ENCODE measurements around the gene PIPOX.
A peak's percentile ranks its signal among the peaks of the same experiment; 100 is the strongest.

PIPOX gene

GRCh38 chr17:29068818-29069217 is 25.9 kb downstream of the PIPOX start:
- Histone ChIP-seq H3K9me3 (ENCODE audit: insufficient read depth, low read depth, low read length) (no peaks in the 10 kb centered on the region), H3K9ac (ENCODE audit: low read depth, low read length) (no peak overlapping the region), H3K27me3 (ENCODE audit: insufficient read depth, low read length) (no peaks in the 10 kb centered on the region), H3K4me1 (ENCODE audit: insufficient read depth, low read length) (peaks cover 11% of the 10 kb centered on the region; the same call in 1 of the 2 replicates), H3K27ac (ENCODE audit: low read length) (no peak overlapping the region), H3K4me3 (ENCODE audit: low read length) (no peak overlapping the region), H3K36me3 (ENCODE audit: insufficient read depth, low read depth, low read length) (no peaks in the 10 kb centered on the region)

GRCh38 chr17:29069526-29070041 is 26.6 kb downstream of the PIPOX start:
- Histone ChIP-seq H3K9ac (ENCODE audit: low read depth, low read length) (no peak overlapping the region), H3K36me3 (ENCODE audit: insufficient read depth, low read depth, low read length) (no peaks in the 10 kb centered on the region), H3K9me3 (ENCODE audit: insufficient read depth, low read depth, low read length) (no peaks in the 10 kb centered on the region), H3K4me3 (ENCODE audit: low read length) (no peak overlapping the region), H3K4me1 (ENCODE audit: insufficient read depth, low read length) (peaks cover 11% of the 10 kb centered on the region; the same call in 1 of the 2 replicates), H3K27me3 (ENCODE audit: insufficient read depth, low read length) (no peaks in the 10 kb centered on the region), H3K27ac (ENCODE audit: low read length) (no peak overlapping the region)

- Histone ChIP-seq H3K27me3 (ENCODE audit: insufficient read depth, low read length) (no peaks in the 10 kb centered on the region), H3K4me1 (ENCODE audit: insufficient read depth, low read length) (peaks cover 11% of the 10 kb centered on the region; the same call in 1 of the 2 replicates), H3K9me3 (ENCODE audit: insufficient read depth, low read depth, low read length) (no peaks in the 10 kb centered on the region), H3K27ac (ENCODE audit: low read length) (no peak overlapping the region), H3K36me3 (ENCODE audit: insufficient read depth, low read depth, low read length) (no peaks in the 10 kb centered on the region), H3K9ac (ENCODE audit: low read depth, low read length) (no peak overlapping the region), H3K4me3 (ENCODE audit: low read length) (no peak overlapping the region)
Measured at GRCh38 chr17:29070308-29070707, 27.4 kb downstream of the PIPOX start.

- Histone ChIP-seq H3K9me3 (ENCODE audit: insufficient read depth, low read depth, low read length) (no peaks in the 10 kb centered on the region), H3K27me3 (ENCODE audit: insufficient read depth, low read length) (no peaks in the 10 kb centered on the region), H3K36me3 (ENCODE audit: insufficient read depth, low read depth, low read length) (no peaks in the 10 kb centered on the region), H3K4me3 (ENCODE audit: low read length) (no peak overlapping the region), H3K4me1 (ENCODE audit: insufficient read depth, low read length) (peaks cover 11% of the 10 kb centered on the region; the same call in 1 of the 2 replicates), H3K9ac (ENCODE audit: low read depth, low read length) (no peak overlapping the region), H3K27ac (ENCODE audit: low read length) (no peak overlapping the region)
Measured at GRCh38 chr17:29070781-29071180, 27.8 kb downstream of the PIPOX start.

GRCh38 chr17:29071303-29071702 is 28.4 kb downstream of the PIPOX start:
- no peak overlapping the region for H3K9ac ChIP-seq (ENCODE audit: low read depth, low read length)
- no peaks in the 10 kb centered on the region for H3K9me3 ChIP-seq (ENCODE audit: insufficient read depth, low read depth, low read length)
- H3K36me3 ChIP-seq (ENCODE audit: insufficient read depth, low read depth, low read length), result no peaks in the 10 kb centered on the region
- no peak overlapping the region for H3K27ac ChIP-seq (ENCODE audit: low read length)
- no peaks in the 10 kb centered on the region for H3K27me3 ChIP-seq (ENCODE audit: insufficient read depth, low read length)
- H3K4me1 ChIP-seq (ENCODE audit: insufficient read depth, low read length), result peaks cover 12% of the 10 kb centered on the region; the same call in 1 of the 2 replicates
- no peak overlapping the region for H3K4me3 ChIP-seq (ENCODE audit: low read length)

- Histone ChIP-seq H3K36me3 (ENCODE audit: insufficient read depth, low read depth, low read length) (no peaks in the 10 kb centered on the region), H3K4me3 (ENCODE audit: low read length) (no peak overlapping the region), H3K27ac (ENCODE audit: low read length) (no peak overlapping the region), H3K9me3 (ENCODE audit: insufficient read depth, low read depth, low read length) (no peaks in the 10 kb centered on the region), H3K4me1 (ENCODE audit: insufficient read depth, low read length) (peaks cover 25% of the 10 kb centered on the region), H3K27me3 (ENCODE audit: insufficient read depth, low read length) (no peaks in the 10 kb centered on the region), H3K9ac (ENCODE audit: low read depth, low read length) (no peak overlapping the region)
Measured at GRCh38 chr17:29073045-29073444, 30.1 kb downstream of the PIPOX start.

- Histone ChIP-seq H3K9ac (ENCODE audit: low read depth, low read length) (no peak overlapping the region), H3K9me3 (ENCODE audit: insufficient read depth, low read depth, low read length) (no peaks in the 10 kb centered on the region), H3K36me3 (ENCODE audit: insufficient read depth, low read depth, low read length) (no peaks in the 10 kb centered on the region), H3K4me3 (ENCODE audit: low read length) (no peak overlapping the region), H3K4me1 (ENCODE audit: insufficient read depth, low read length) (peaks cover 25% of the 10 kb centered on the region), H3K27ac (ENCODE audit: low read length) (no peak overlapping the region), H3K27me3 (ENCODE audit: insufficient read depth, low read length) (no peaks in the 10 kb centered on the region)
Measured at GRCh38 chr17:29073520-29073919, 30.6 kb downstream of the PIPOX start.

GRCh38 chr17:29074488-29074887 is 31.5 kb downstream of the PIPOX start:
- H3K27ac ChIP-seq (ENCODE audit: low read length), result no peak overlapping the region
- peaks cover 25% of the 10 kb centered on the region for H3K4me1 ChIP-seq (ENCODE audit: insufficient read depth, low read length)
- no peak overlapping the region for H3K9ac ChIP-seq (ENCODE audit: low read depth, low read length)
- H3K27me3 ChIP-seq (ENCODE audit: insufficient read depth, low read length), result no peaks in the 10 kb centered on the region
- H3K9me3 ChIP-seq (ENCODE audit: insufficient read depth, low read depth, low read length), result no peaks in the 10 kb centered on the region
- peaks cover 6% of the 10 kb centered on the region; the same call in 1 of the 2 replicates for H3K36me3 ChIP-seq (ENCODE audit: insufficient read depth, low read depth, low read length)
- no peak overlapping the region for H3K4me3 ChIP-seq (ENCODE audit: low read length)

GRCh38 chr17:29076087-29076486 is 33.1 kb downstream of the PIPOX start:
- Histone ChIP-seq H3K36me3 (ENCODE audit: insufficient read depth, low read depth, low read length) (peaks cover 10% of the 10 kb centered on the region; the same call in 1 of the 2 replicates), H3K9ac (ENCODE audit: low read depth, low read length) (no peak overlapping the region), H3K9me3 (ENCODE audit: insufficient read depth, low read depth, low read length) (no peaks in the 10 kb centered on the region), H3K4me1 (ENCODE audit: insufficient read depth, low read length) (peaks cover 21% of the 10 kb centered on the region), H3K27me3 (ENCODE audit: insufficient read depth, low read length) (no peaks in the 10 kb centered on the region), H3K27ac (ENCODE audit: low read length) (no peak overlapping the region), H3K4me3 (ENCODE audit: low read length) (no peak overlapping the region)

GRCh38 chr17:29076722-29077121 is 33.8 kb downstream of the PIPOX start:
- H3K4me3 ChIP-seq (ENCODE audit: low read length), result no peak overlapping the region
- no peak overlapping the region for H3K27ac ChIP-seq (ENCODE audit: low read length)
- H3K4me1 ChIP-seq (ENCODE audit: insufficient read depth, low read length), result peaks cover 21% of the 10 kb centered on the region
- no peaks in the 10 kb centered on the region for H3K27me3 ChIP-seq (ENCODE audit: insufficient read depth, low read length)
- H3K36me3 ChIP-seq (ENCODE audit: insufficient read depth, low read depth, low read length), result peaks cover 16% of the 10 kb centered on the region; the same call in 1 of the 2 replicates
- H3K9me3 ChIP-seq (ENCODE audit: insufficient read depth, low read depth, low read length), result no peaks in the 10 kb centered on the region
- H3K9ac ChIP-seq (ENCODE audit: low read depth, low read length), result peak overlapping the region; percentile 37; the same call in 1 of the 2 replicates

GRCh38 chr17:29077320-29077719 is 34.4 kb downstream of the PIPOX start:
- H3K9ac ChIP-seq (ENCODE audit: low read depth, low read length), result peak overlapping the region; percentile 37; the same call in 1 of the 2 replicates
- no peak overlapping the region for H3K4me3 ChIP-seq (ENCODE audit: low read length)
- no peaks in the 10 kb centered on the region for H3K9me3 ChIP-seq (ENCODE audit: insufficient read depth, low read depth, low read length)
- H3K27me3 ChIP-seq (ENCODE audit: insufficient read depth, low read length), result no peaks in the 10 kb centered on the region
- H3K27ac ChIP-seq (ENCODE audit: low read length), result no peak overlapping the region
- H3K36me3 ChIP-seq (ENCODE audit: insufficient read depth, low read depth, low read length), result peaks cover 20% of the 10 kb centered on the region
- peaks cover 21% of the 10 kb centered on the region for H3K4me1 ChIP-seq (ENCODE audit: insufficient read depth, low read length)

- Histone ChIP-seq H3K4me3 (ENCODE audit: low read length) (no peak overlapping the region), H3K27ac (ENCODE audit: low read length) (no peak overlapping the region), H3K9me3 (ENCODE audit: insufficient read depth, low read depth, low read length) (no peaks in the 10 kb centered on the region), H3K27me3 (ENCODE audit: insufficient read depth, low read length) (no peaks in the 10 kb centered on the region), H3K4me1 (ENCODE audit: insufficient read depth, low read length) (peaks cover 15% of the 10 kb centered on the region), H3K9ac (ENCODE audit: low read depth, low read length) (no peak overlapping the region), H3K36me3 (ENCODE audit: insufficient read depth, low read depth, low read length) (peaks cover 23% of the 10 kb centered on the region)
Measured at GRCh38 chr17:29078183-29079045, 35.5 kb downstream of the PIPOX start.

Data from iPS-20b (cell line).